ENCODE data around the gene CASP4. TPM values are rescaled to one million over a fixed set of nuclear protein-coding genes. Genes with fewer than 3 reads are reported as not detected.
A peak's percentile ranks its signal among the peaks of the same experiment; 100 is the strongest.

CASP4 gene
- total RNA-seq, 1 experiment from 2014 or later, result 92.7 TPM

- Histone ChIP-seq H3K4me1 (ENCODE audit: insufficient read depth, low read length, poor library complexity, severe bottlenecking) (no peaks in the 10 kb centered on the region), H3K27ac (ENCODE audit: low read depth, low read length, poor library complexity, severe bottlenecking) (no peak overlapping the region), H3K36me3 (ENCODE audit: insufficient read depth, low read length, poor library complexity, severe bottlenecking) (no peaks in the 10 kb centered on the region), H3K9me3 (ENCODE audit: low read depth, low read length, poor library complexity, severe bottlenecking) (no peaks in the 10 kb centered on the region), H3K4me3 (ENCODE audit: low read depth, low read length, poor library complexity, severe bottlenecking) (no peak overlapping the region), H3K27me3 (replicated peaks; ENCODE audit: insufficient read depth, low read depth, low read length, poor library complexity) (no peaks in the 10 kb centered on the region)
- intact Hi-C loops (cut with micrococcal nuclease; ENCODE audit: unreplicated experiment), result no loop called here
- DNase-seq (ENCODE audit: low spot score), result no peak
- no peak for TF ChIP-seq CTCF (conservative IDR thresholded peaks at IDR 0.05; ENCODE audit: low read depth, low read length)
- no peak for TF ChIP-seq EZH2 (IDR thresholded peaks at IDR 0.05; ENCODE audit: borderline replicate concordance, low read depth, low read length, poor library complexity, severe bottlenecking)
- no TSS peak for BruUV-seq (replicated peaks)
- POLR2A ChIA-PET (ENCODE audit: low non-redundant PET), result no interaction called here
- CTCF ChIA-PET, result no interaction called here
Measured at GRCh38 chr11:104928811-104929210, 39.6 kb downstream of the CASP4 start.

GRCh38 chr11:104926771-104927611 is 41.4 kb downstream of the CASP4 start:
- H3K27me3 ChIP-seq (replicated peaks; ENCODE audit: insufficient read depth, low read depth, low read length, poor library complexity), result no peaks in the 10 kb centered on the region
- intact Hi-C loops (cut with micrococcal nuclease; ENCODE audit: unreplicated experiment), result no loop called here
- no peaks in the 10 kb centered on the region for H3K36me3 ChIP-seq (ENCODE audit: insufficient read depth, low read length, poor library complexity, severe bottlenecking)
- peak; percentile 7 for DNase-seq (ENCODE audit: low spot score)
- TF ChIP-seq CTCF (conservative IDR thresholded peaks at IDR 0.05; ENCODE audit: low read depth, low read length) (no peak), EZH2 (IDR thresholded peaks at IDR 0.05; ENCODE audit: borderline replicate concordance, low read depth, low read length, poor library complexity, severe bottlenecking) (no peak)
- no peaks in the 10 kb centered on the region for H3K4me1 ChIP-seq (ENCODE audit: insufficient read depth, low read length, poor library complexity, severe bottlenecking)
- no peak overlapping the region for H3K27ac ChIP-seq (ENCODE audit: low read depth, low read length, poor library complexity, severe bottlenecking)
- no peak overlapping the region for H3K4me3 ChIP-seq (ENCODE audit: low read depth, low read length, poor library complexity, severe bottlenecking)
- no peaks in the 10 kb centered on the region for H3K9me3 ChIP-seq (ENCODE audit: low read depth, low read length, poor library complexity, severe bottlenecking)
- BruUV-seq (replicated peaks), result no TSS peak
- ChIA-PET CTCF (no interaction called here), POLR2A (ENCODE audit: low non-redundant PET) (no interaction called here)

GRCh38 chr11:104925850-104926249 is 42.5 kb downstream of the CASP4 start:
- H3K9me3 ChIP-seq (ENCODE audit: low read depth, low read length, poor library complexity, severe bottlenecking), result no peaks in the 10 kb centered on the region
- TF ChIP-seq EZH2 (IDR thresholded peaks at IDR 0.05; ENCODE audit: borderline replicate concordance, low read depth, low read length, poor library complexity, severe bottlenecking) (no peak), CTCF (conservative IDR thresholded peaks at IDR 0.05; ENCODE audit: low read depth, low read length) (no peak)
- CTCF ChIA-PET, result no interaction called here
- no peak for DNase-seq (ENCODE audit: low spot score)
- POLR2A ChIA-PET (ENCODE audit: low non-redundant PET), result no interaction called here
- BruUV-seq (replicated peaks), result no TSS peak
- intact Hi-C loops (cut with micrococcal nuclease; ENCODE audit: unreplicated experiment), result no loop called here
- H3K27me3 ChIP-seq (replicated peaks; ENCODE audit: insufficient read depth, low read depth, low read length, poor library complexity), result no peaks in the 10 kb centered on the region
- no peaks in the 10 kb centered on the region for H3K4me1 ChIP-seq (ENCODE audit: insufficient read depth, low read length, poor library complexity, severe bottlenecking)
- no peak overlapping the region for H3K4me3 ChIP-seq (ENCODE audit: low read depth, low read length, poor library complexity, severe bottlenecking)
- H3K36me3 ChIP-seq (ENCODE audit: insufficient read depth, low read length, poor library complexity, severe bottlenecking), result no peaks in the 10 kb centered on the region
- no peak overlapping the region for H3K27ac ChIP-seq (ENCODE audit: low read depth, low read length, poor library complexity, severe bottlenecking)
